Fibroblast of lung (primary cell): ENCODE measurements around the gene TSPOAP1. TPM values are rescaled to one million over a fixed set of nuclear protein-coding genes. Genes with fewer than 3 reads are reported as not detected.

ENCODE experiments used
- DNase-seq, 2 donors: peaks; one replicate each; pipeline versions ENCODE4 v3.0.0 to v3.0.0-alpha.2; 2010; ENCODE audit warnings: low read depth in 2 of 2
- H2AFZ ChIP-seq: 2 replicates; pipeline ENCODE4 v1.5.1; 2012; ENCODE audit warnings: low read length, control low read depth, inconsistent platforms
- H3K27ac ChIP-seq: 2 replicates; pipeline ENCODE4 v1.5.1; 2011; ENCODE audit warnings: low read length, control low read depth; ENCODE audit not compliant: insufficient read depth
- H3K27me3 ChIP-seq: 2 replicates; pipeline ENCODE4 v1.5.1; 2011; ENCODE audit warnings: mild to moderate bottlenecking, low read length; ENCODE audit not compliant: control insufficient read depth, insufficient read depth
- H3K36me3 ChIP-seq: 2 replicates; pipeline ENCODE4 v1.5.1; 2011; ENCODE audit warnings: low read length; ENCODE audit not compliant: control insufficient read depth, insufficient read depth
- H3K4me1 ChIP-seq: 2 replicates; pipeline ENCODE4 v1.5.1; 2011; ENCODE audit warnings: low read length; ENCODE audit not compliant: control insufficient read depth, insufficient read depth; ENCODE audit errors: extremely low read depth
- H3K4me2 ChIP-seq: 2 replicates; pipeline ENCODE4 v1.5.1; 2011; ENCODE audit warnings: low read length, control low read depth; ENCODE audit not compliant: insufficient read depth; ENCODE audit errors: extremely low read depth
- H3K4me3 ChIP-seq, 4 experiments: fragments of 200-600 bp in 1 of 4; sonication (generic) in 1 of 4; replicated peaks in 1 of 4; 2 replicates each; pipeline ENCODE4 v1.5.1; 2011 to 2016; ENCODE audit warnings: low read length in 4 of 4, low read depth in 3 of 4, mild to moderate bottlenecking in 3 of 4, control low read depth in 2 of 4, inconsistent platforms in 1 of 4, mixed read lengths in 1 of 4; ENCODE audit not compliant: insufficient read depth in 1 of 4; ENCODE audit errors: control extremely low read depth in 1 of 4
- H3K79me2 ChIP-seq: 2 replicates; pipeline ENCODE4 v1.5.1; 2012; ENCODE audit warnings: mild to moderate bottlenecking, low read length, inconsistent platforms; ENCODE audit not compliant: control insufficient read depth, insufficient read depth
- H3K9ac ChIP-seq: 2 replicates; pipeline ENCODE4 v1.5.1; 2011; ENCODE audit warnings: mild to moderate bottlenecking, low read length, control low read depth; ENCODE audit not compliant: insufficient read depth
- H3K9me3 ChIP-seq: 2 replicates; pipeline ENCODE4 v1.5.1; 2012; ENCODE audit warnings: low read depth, low read length; ENCODE audit not compliant: control insufficient read depth, insufficient read depth
- H4K20me1 ChIP-seq: 2 replicates; pipeline ENCODE4 v1.5.1; 2011; ENCODE audit warnings: low read length; ENCODE audit not compliant: control insufficient read depth, insufficient read depth; ENCODE audit errors: extremely low read depth
- EZH2 ChIP-seq: IDR thresholded peaks from 2 replicates; pipeline ENCODE4 v1.5.1; 2012; ENCODE audit warnings: low read length, control low read depth, mild to moderate bottlenecking; ENCODE audit errors: missing control alignments
- polyA plus RNA-seq, 2 donors: library from polyadenylated mRNA; depleted of rRNA in 1 of 2; stranded (reverse) in 1 of 2; unstranded in 1 of 2; fragments of >200 nt; gene quantifications; 2 replicates each; pipeline ENCODE4 v1.2.1, GENCODE V29; 2011 to 2012; ENCODE audit warnings: missing spikeins in 1 of 2
- total RNA-seq: library from RNA; depleted of rRNA; stranded (reverse); fragments of >200 nt; gene quantifications from 2 replicates; pipeline ENCODE4 v1.2.1, GENCODE V29; 2014
- TF ChIP-seq, protein P1 (sequence below), 2 donors: IDR thresholded peaks in 1 of 2; conservative IDR thresholded peaks in 1 of 2; 1 replicate in 1 of 2; 2 replicates in 1 of 2; pipeline ENCODE4 v1.5.1; 2011 to 2012; ENCODE audit warnings: low read length in 2 of 2, control low read depth in 1 of 2, inconsistent platforms in 1 of 2, low read depth in 1 of 2, mild to moderate bottlenecking in 1 of 2

Gene TSPOAP1
- total and polyA plus RNA-seq, 2 donors (not counting 1 experiment from before 2014, with no cell fraction given), result 0.23 to 4.0 TPM

DNA sequence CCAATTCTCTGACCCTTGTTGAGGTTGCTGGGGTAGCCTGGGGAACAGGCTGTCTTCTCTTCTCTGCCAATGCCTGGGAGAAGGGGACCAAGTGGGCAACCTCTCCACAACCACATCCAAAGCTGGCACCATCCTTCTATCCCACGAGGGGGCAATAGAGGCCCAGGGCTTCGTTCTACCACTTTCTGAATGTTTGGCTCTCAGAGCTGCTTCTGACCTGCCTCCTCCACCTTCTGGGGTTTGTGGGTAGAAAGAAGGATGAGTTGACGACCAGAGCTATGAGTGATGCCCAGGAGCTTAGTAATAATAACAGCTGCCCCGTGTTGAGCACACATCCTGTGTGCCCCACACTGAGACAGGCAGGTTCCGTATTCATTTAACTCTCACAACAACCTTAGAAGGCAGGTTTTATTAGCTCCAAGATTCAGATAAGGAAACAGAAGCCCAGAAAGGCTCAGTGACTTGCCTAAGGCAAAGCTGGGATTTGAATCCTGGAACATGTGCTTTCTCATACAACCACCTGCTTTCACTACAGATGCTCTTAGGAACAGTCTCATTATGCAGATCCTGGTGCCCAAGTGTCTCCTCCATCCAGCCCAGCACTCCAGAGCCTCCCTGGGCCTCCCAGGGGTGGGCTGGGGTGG is 11.1 kb downstream of the TSPOAP1 start:
- Histone ChIP-seq H3K4me2 (no peak overlapping the region), H2AFZ (no peak overlapping the region)
- DNase-seq, result peak; percentile 51 to 81

DNA sequence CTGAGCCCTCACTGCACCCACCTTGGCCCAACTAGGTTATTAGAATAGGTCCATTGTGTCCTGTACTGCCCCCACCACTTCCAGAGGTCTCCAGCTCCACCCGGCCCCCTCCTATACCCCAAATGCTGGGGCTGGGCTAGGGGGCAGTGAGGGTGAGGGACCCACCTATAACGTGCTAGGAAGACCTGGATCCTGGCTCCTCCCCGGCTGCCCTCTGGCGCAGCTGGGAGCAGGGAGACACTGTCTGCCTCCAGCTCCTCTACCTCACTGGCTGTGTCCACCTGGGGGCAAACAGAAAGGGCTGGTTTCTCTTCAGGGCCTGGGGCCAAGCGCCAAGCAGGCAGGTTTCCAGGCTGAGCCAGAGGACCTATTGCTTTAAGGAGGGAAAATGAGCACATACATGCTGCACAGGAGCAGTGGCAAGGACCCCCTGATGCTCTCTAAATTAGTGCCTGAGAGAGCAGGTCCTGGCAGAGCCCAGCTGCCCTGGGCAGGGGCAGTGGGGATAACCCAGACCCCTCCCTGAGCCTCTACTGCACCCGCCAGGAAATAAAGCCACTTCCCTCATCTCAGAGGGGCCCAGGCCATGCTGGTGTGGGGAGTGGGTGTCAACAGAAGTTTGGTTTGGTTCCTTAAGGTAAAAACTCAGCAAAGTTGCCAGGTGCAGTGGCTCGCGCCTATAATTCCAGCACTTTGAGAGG is 12.2 kb downstream of the TSPOAP1 start:
- Histone ChIP-seq H3K4me3 (no peak overlapping the region), H4K20me1 (no peaks in the 10 kb centered on the region), H3K79me2 (no peaks in the 10 kb centered on the region), H3K27me3 (no peaks in the 10 kb centered on the region), H3K36me3 (no peaks in the 10 kb centered on the region), H3K4me2 (no peak overlapping the region), H3K9ac (no peak overlapping the region), H2AFZ (no peak overlapping the region), H3K4me1 (no peaks in the 10 kb centered on the region), H3K9me3 (no peaks in the 10 kb centered on the region), H3K27ac (no peak overlapping the region)
- no peak for TF ChIP-seq EZH2
- TF ChIP-seq, protein P1, sequence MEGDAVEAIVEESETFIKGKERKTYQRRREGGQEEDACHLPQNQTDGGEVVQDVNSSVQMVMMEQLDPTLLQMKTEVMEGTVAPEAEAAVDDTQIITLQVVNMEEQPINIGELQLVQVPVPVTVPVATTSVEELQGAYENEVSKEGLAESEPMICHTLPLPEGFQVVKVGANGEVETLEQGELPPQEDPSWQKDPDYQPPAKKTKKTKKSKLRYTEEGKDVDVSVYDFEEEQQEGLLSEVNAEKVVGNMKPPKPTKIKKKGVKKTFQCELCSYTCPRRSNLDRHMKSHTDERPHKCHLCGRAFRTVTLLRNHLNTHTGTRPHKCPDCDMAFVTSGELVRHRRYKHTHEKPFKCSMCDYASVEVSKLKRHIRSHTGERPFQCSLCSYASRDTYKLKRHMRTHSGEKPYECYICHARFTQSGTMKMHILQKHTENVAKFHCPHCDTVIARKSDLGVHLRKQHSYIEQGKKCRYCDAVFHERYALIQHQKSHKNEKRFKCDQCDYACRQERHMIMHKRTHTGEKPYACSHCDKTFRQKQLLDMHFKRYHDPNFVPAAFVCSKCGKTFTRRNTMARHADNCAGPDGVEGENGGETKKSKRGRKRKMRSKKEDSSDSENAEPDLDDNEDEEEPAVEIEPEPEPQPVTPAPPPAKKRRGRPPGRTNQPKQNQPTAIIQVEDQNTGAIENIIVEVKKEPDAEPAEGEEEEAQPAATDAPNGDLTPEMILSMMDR (conservative IDR thresholded peaks at IDR 0.05 in 1 of 2, IDR thresholded peaks at IDR 0.05 in 1 of 2; ENCODE audit: low read depth in 1 of 2, low read length in 2 of 2), result no peak
- DNase-seq, result no peak

More for the DNA sequence above, 11.1 kb downstream of the TSPOAP1 start:
- Histone ChIP-seq H4K20me1 (no peaks in the 10 kb centered on the region), H3K9me3 (no peaks in the 10 kb centered on the region), H3K4me1 (no peaks in the 10 kb centered on the region), H3K27me3 (no peaks in the 10 kb centered on the region), H3K27ac (no peak overlapping the region), H3K9ac (no peak overlapping the region), H3K4me3 (no peak overlapping the region), H3K36me3 (no peaks in the 10 kb centered on the region), H3K79me2 (no peaks in the 10 kb centered on the region)
- TF ChIP-seq EZH2, result no peak
- TF ChIP-seq, protein P1 (conservative IDR thresholded peaks at IDR 0.05 in 1 of 2, IDR thresholded peaks at IDR 0.05 in 1 of 2; ENCODE audit: low read depth in 1 of 2, low read length in 2 of 2), result peak; percentile 84 to 93

DNA sequence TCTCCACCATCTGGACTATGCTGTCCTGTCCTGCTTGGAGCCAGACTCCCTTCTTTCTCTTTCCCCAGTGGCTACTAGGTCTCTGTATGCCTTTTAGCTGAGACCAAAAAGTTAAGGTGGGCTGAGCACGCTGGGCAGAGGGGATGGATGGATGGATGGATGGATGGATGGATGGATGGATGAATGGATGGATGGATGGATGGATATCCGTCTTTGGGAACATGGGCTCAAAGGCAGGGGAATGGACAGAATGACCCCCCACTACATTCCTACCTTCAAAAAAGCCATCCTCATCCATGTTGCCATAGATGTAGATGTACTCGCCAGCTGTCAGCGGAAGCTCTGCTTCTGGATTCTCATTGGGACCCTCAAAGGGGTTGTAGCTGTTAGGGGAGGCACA is 12.8 kb downstream of the TSPOAP1 start:
- Histone ChIP-seq H3K4me3 (no peak overlapping the region), H3K79me2 (no peaks in the 10 kb centered on the region), H3K36me3 (no peaks in the 10 kb centered on the region), H3K27me3 (no peaks in the 10 kb centered on the region), H3K9me3 (no peaks in the 10 kb centered on the region), H3K4me2 (no peak overlapping the region), H2AFZ (no peak overlapping the region), H3K9ac (no peak overlapping the region), H3K27ac (no peak overlapping the region), H4K20me1 (no peaks in the 10 kb centered on the region), H3K4me1 (no peaks in the 10 kb centered on the region)
- TF ChIP-seq, protein P1 (conservative IDR thresholded peaks at IDR 0.05 in 1 of 2, IDR thresholded peaks at IDR 0.05 in 1 of 2; ENCODE audit: low read depth in 1 of 2, low read length in 2 of 2), result no peak
- TF ChIP-seq EZH2, result no peak
- DNase-seq, result no peak
